ENCODE measurements around the gene RFTN1. TPM values are rescaled to one million over a fixed set of nuclear protein-coding genes. Genes with fewer than 3 reads are reported as not detected.

The RFTN1 gene
- total and polyA plus RNA-seq, 10 of the 15 experiments (the other 5 are each of a cell fraction or from before 2014, with no cell fraction given), result 20.6 to 213 (median 147) TPM

- no peaks in the 10 kb centered on the region for H3K27me3 ChIP-seq (replicated peaks in 1 of 2; ENCODE audit: control insufficient read depth in 2 of 2, insufficient read depth in 2 of 2, low read length in 1 of 2)
- ChIA-PET POLR2A (interaction anchor here (1.3 to 3.4 kb wide), 4 partner anchors 10 to 89 kb away, joined by 3 to 14 read pairs (median 6); no protein-coding TSS in a partner anchor), SMC1A (ENCODE audit: uncharacterized antibody, unreplicated experiment) (interaction anchor here (0.8 to 1.7 kb wide), 5 partner anchors 9 to 88 kb away, joined by 3 to 6 read pairs (median 4); no protein-coding TSS in a partner anchor), CTCF (interaction anchor here (0.6 to 1.1 kb wide), 4 partner anchors 35 to 1002 kb away, joined by 3 to 4 read pairs (median 3); no protein-coding TSS in a partner anchor), RAD21 (ENCODE audit: unreplicated experiment) (interaction anchor here (0.8 to 2.2 kb wide), 7 partner anchors 14 to 94 kb away, joined by 3 to 8 read pairs (median 4); no protein-coding TSS in a partner anchor)
- ATAC-seq (peak; percentile 27), DNase-seq (ENCODE audit: low read depth, low spot score) (no peak), FAIRE-seq (no peak)
- no peak overlapping the region for H3K4me3 ChIP-seq
- intact Hi-C loops (cut with micrococcal nuclease; ENCODE audit: unreplicated experiment) (loop anchor here (2.0 kb wide), 1 partner anchor 37 kb away; no protein-coding TSS in a partner anchor), in situ Hi-C loops (cut with MboI) (no loop called here)
- peaks cover 11% of the 10 kb centered on the region for H3K9me3 ChIP-seq (replicated peaks; ENCODE audit: control insufficient read depth, insufficient read depth, low read length)
- peaks cover 62% of the 10 kb centered on the region for H3K79me2 ChIP-seq (ENCODE audit: control insufficient read depth, insufficient read depth, low read length)
- WGBS (ENCODE audit: insufficient coverage, insufficient replicate concordance, low lambda C conversion rate, missing lambda C conversion rate), result 8% methylated on average over 6 of the region's 6 CpGs
- H3K9ac ChIP-seq (ENCODE audit: control insufficient read depth, insufficient read depth, low read length), result peak overlapping the region; percentile 32
- peak overlapping the region; percentile 13 for H2AFZ ChIP-seq (ENCODE audit: control insufficient read depth, low read depth, low read length)
- peaks cover 19 to 24% of the 10 kb centered on the region in 2 experiments for H3K36me3 ChIP-seq (ENCODE audit: control insufficient read depth in 2 of 2, insufficient read depth in 2 of 2, low read length in 1 of 2)
- H3K4me2 ChIP-seq (ENCODE audit: control insufficient read depth, insufficient read depth), result peak overlapping the region; percentile 67
- TF ChIP-seq TARDBP (IDR thresholded peaks at IDR 0.05; ENCODE audit: borderline replicate concordance) (no peak), NRF1 (conservative IDR thresholded peaks at IDR 0.05; ENCODE audit: low read depth, low read length) (no peak), JUNB (IDR thresholded peaks at IDR 0.05) (peak; percentile 36; the same call in 1 of the 2 replicates), EZH2 (IDR thresholded peaks at IDR 0.05; ENCODE audit: borderline replicate concordance, control insufficient read depth, low read depth, low read length) (no peak), JUND (IDR thresholded peaks at IDR 0.05; ENCODE audit: low read depth, low read length) (no peak)
- TF ChIP-seq, protein P1, sequence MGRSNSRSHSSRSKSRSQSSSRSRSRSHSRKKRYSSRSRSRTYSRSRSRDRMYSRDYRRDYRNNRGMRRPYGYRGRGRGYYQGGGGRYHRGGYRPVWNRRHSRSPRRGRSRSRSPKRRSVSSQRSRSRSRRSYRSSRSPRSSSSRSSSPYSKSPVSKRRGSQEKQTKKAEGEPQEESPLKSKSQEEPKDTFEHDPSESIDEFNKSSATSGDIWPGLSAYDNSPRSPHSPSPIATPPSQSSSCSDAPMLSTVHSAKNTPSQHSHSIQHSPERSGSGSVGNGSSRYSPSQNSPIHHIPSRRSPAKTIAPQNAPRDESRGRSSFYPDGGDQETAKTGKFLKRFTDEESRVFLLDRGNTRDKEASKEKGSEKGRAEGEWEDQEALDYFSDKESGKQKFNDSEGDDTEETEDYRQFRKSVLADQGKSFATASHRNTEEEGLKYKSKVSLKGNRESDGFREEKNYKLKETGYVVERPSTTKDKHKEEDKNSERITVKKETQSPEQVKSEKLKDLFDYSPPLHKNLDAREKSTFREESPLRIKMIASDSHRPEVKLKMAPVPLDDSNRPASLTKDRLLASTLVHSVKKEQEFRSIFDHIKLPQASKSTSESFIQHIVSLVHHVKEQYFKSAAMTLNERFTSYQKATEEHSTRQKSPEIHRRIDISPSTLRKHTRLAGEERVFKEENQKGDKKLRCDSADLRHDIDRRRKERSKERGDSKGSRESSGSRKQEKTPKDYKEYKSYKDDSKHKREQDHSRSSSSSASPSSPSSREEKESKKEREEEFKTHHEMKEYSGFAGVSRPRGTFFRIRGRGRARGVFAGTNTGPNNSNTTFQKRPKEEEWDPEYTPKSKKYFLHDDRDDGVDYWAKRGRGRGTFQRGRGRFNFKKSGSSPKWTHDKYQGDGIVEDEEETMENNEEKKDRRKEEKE (IDR thresholded peaks at IDR 0.05), result no peak
- BruUV-seq (replicated peaks), result TSS peak; percentile 100
- H3K4me1 ChIP-seq (ENCODE audit: control insufficient read depth, insufficient read depth, low read length), result peaks cover 28% of the 10 kb centered on the region
- no peaks in the 10 kb centered on the region for H4K20me1 ChIP-seq (ENCODE audit: control insufficient read depth, insufficient read depth)
- peak overlapping the region; percentile 53 for H3K27ac ChIP-seq (ENCODE audit: control insufficient read depth, insufficient read depth)
Measured at GRCh38 chr3:16468002-16468335, 45.5 kb downstream of the RFTN1 start.
